HG03280 (cell line): Measurements from ENCODE around the gene ELAPOR2.
"Not testable (repeated sequence)": the region's sequence is repeated elsewhere in the genome, so short reads cannot be mapped to it uniquely, and the experiment has no call there.

ENCODE experiments used
- ATAC-seq: cut with Tn5 transposase; IDR thresholded peaks from one replicate; pipeline ENCODE4 v1.9.1; 2021; ENCODE audit warnings: mild to moderate bottlenecking, moderate library complexity; ENCODE audit not compliant: unreplicated experiment

The ELAPOR2 gene

GRCh38 chr7:87048839-87049238 lies 10.6 kb downstream of the ELAPOR2 start:
- no peak for ATAC-seq

GRCh38 chr7:87046456-87046855 lies 13.0 kb downstream of the ELAPOR2 start:
- ATAC-seq, result no peak

GRCh38 chr7:87044713-87045112 lies 14.7 kb downstream of the ELAPOR2 start:
- ATAC-seq, result not testable (repeated sequence)

- ATAC-seq, result not testable (repeated sequence)
These were observed 17.9 kb downstream of the ELAPOR2 start for GRCh38 chr7:87041586-87041985.

- ATAC-seq, result not testable (repeated sequence)
These were observed 19.7 kb downstream of the ELAPOR2 start for GRCh38 chr7:87039691-87040299.

GRCh38 chr7:87038993-87039690 lies 20.3 kb downstream of the ELAPOR2 start:
- ATAC-seq, result no peak

- ATAC-seq, result no peak
These were observed 22.5 kb downstream of the ELAPOR2 start for GRCh38 chr7:87036985-87037384.

GRCh38 chr7:87032604-87033339 lies 26.7 kb downstream of the ELAPOR2 start:
- no peak for ATAC-seq

GRCh38 chr7:87029078-87029477 lies 30.4 kb downstream of the ELAPOR2 start:
- ATAC-seq, result no peak

- no peak for ATAC-seq
These were observed 30.8 kb downstream of the ELAPOR2 start for GRCh38 chr7:87028636-87029035.

- peak; percentile 68 for ATAC-seq
These were observed 31.6 kb downstream of the ELAPOR2 start for GRCh38 chr7:87027900-87028299.

- no peak for ATAC-seq
These were observed 38.2 kb downstream of the ELAPOR2 start for GRCh38 chr7:87021285-87021684.

GRCh38 chr7:87016606-87017005 lies 42.8 kb downstream of the ELAPOR2 start:
- no peak for ATAC-seq

- no peak for ATAC-seq
These were observed 45.6 kb downstream of the ELAPOR2 start for GRCh38 chr7:87013840-87014190.

- ATAC-seq, result no peak
These were observed 46.2 kb downstream of the ELAPOR2 start for GRCh38 chr7:87013136-87013839.
